Astrocyte of the spinal cord (primary cell): ENCODE measurements around the gene DIPK1A.

ENCODE experiments used
- DNase-seq: peaks from one replicate; pipeline ENCODE4 v3.0.0; 2011; ENCODE audit warnings: low read depth, low spot score
- H3K4me3 ChIP-seq: 2 replicates; pipeline ENCODE4 v1.5.1; 2011; ENCODE audit warnings: low read depth, mild to moderate bottlenecking, low read length, moderate library complexity
- in situ Hi-C: cut with HindIII; loops from 2 replicates; pipeline ENCODE4 v1.10.0; 2017; ENCODE audit warnings: low sequenced_read_pairs
- TF ChIP-seq, protein P1 (sequence below): IDR thresholded peaks from 2 replicates; pipeline ENCODE4 v1.5.1; 2012; ENCODE audit warnings: low read depth, mild to moderate bottlenecking, low read length, inconsistent platforms

DIPK1A gene

GRCh38 chr1:92944901-92945747 lies 16.1 kb downstream of the DIPK1A start:
- in situ Hi-C loops: no loop called here

DNA sequence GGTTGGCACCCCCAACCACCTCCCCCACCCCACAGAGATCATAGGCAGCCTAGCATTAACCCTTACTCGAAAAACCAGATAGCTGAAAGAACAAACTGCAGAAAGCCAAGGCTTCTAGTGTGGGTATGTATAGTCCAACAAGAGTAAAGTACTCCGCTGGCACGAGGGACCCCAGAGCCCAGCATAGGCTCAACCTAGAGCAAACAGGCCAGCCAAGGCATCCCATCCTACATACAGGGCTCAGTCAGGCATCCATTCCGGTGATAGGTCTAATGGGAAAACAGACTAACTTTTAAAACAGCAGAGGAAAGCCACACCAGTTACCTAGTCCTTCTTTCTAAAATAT lies 17.8 kb downstream of the DIPK1A start:
- no peak for DNase-seq
- in situ Hi-C loops: no loop called here
- TF ChIP-seq, protein P1, sequence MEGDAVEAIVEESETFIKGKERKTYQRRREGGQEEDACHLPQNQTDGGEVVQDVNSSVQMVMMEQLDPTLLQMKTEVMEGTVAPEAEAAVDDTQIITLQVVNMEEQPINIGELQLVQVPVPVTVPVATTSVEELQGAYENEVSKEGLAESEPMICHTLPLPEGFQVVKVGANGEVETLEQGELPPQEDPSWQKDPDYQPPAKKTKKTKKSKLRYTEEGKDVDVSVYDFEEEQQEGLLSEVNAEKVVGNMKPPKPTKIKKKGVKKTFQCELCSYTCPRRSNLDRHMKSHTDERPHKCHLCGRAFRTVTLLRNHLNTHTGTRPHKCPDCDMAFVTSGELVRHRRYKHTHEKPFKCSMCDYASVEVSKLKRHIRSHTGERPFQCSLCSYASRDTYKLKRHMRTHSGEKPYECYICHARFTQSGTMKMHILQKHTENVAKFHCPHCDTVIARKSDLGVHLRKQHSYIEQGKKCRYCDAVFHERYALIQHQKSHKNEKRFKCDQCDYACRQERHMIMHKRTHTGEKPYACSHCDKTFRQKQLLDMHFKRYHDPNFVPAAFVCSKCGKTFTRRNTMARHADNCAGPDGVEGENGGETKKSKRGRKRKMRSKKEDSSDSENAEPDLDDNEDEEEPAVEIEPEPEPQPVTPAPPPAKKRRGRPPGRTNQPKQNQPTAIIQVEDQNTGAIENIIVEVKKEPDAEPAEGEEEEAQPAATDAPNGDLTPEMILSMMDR: no peak
- H3K4me3 ChIP-seq: no peak overlapping the region

More at GRCh38 chr1:92944901-92945747, 16.1 kb downstream of the DIPK1A start:
- no peak for DNase-seq
- no peak overlapping the region for H3K4me3 ChIP-seq
- TF ChIP-seq, protein P1: no peak

- DNase-seq: peak; percentile 41
- TF ChIP-seq, protein P1: no peak
- no peak overlapping the region for H3K4me3 ChIP-seq
- in situ Hi-C loops: no loop called here
Measured at GRCh38 chr1:92940541-92940940, 20.7 kb downstream of the DIPK1A start.

DNA sequence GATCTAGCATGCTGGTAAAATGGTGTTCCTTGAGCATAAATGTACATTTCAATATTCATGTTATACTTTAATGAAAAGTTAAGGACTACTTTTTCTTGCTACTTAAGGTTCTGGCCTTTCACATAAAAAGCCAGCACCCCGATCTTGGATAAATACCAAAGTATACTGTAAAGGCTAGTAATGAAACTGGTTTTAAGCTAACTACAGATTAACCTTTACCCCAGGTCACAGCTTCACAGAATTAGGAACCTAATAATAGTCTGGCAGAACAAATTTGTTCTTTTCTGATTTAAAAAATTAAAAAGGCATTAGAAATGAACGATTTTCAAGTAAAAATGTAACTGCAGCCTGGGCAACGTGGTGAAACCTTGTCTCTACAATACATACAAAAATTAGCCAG lies 23.5 kb downstream of the DIPK1A start:
- no peak for DNase-seq
- TF ChIP-seq, protein P1: no peak
- H3K4me3 ChIP-seq: no peak overlapping the region
- in situ Hi-C loops: no loop called here

GRCh38 chr1:92936865-92937264 lies 24.4 kb downstream of the DIPK1A start:
- H3K4me3 ChIP-seq: no peak overlapping the region
- in situ Hi-C loops: no loop called here
- no peak for DNase-seq
- TF ChIP-seq, protein P1: no peak

GRCh38 chr1:92934395-92935378 lies 26.6 kb downstream of the DIPK1A start:
- in situ Hi-C loops: no loop called here
- no peak overlapping the region for H3K4me3 ChIP-seq
- peak; percentile 85 for DNase-seq
- TF ChIP-seq, protein P1: no peak
